CD1c-positive myeloid dendritic cell (primary cell): ENCODE results near the gene PANK4.

Experiments
- DNase-seq: peaks from one replicate; pipeline ENCODE4 v3.0.0-alpha.2; 2016; ENCODE audit errors: extremely low spot score

The PANK4 gene

DNA sequence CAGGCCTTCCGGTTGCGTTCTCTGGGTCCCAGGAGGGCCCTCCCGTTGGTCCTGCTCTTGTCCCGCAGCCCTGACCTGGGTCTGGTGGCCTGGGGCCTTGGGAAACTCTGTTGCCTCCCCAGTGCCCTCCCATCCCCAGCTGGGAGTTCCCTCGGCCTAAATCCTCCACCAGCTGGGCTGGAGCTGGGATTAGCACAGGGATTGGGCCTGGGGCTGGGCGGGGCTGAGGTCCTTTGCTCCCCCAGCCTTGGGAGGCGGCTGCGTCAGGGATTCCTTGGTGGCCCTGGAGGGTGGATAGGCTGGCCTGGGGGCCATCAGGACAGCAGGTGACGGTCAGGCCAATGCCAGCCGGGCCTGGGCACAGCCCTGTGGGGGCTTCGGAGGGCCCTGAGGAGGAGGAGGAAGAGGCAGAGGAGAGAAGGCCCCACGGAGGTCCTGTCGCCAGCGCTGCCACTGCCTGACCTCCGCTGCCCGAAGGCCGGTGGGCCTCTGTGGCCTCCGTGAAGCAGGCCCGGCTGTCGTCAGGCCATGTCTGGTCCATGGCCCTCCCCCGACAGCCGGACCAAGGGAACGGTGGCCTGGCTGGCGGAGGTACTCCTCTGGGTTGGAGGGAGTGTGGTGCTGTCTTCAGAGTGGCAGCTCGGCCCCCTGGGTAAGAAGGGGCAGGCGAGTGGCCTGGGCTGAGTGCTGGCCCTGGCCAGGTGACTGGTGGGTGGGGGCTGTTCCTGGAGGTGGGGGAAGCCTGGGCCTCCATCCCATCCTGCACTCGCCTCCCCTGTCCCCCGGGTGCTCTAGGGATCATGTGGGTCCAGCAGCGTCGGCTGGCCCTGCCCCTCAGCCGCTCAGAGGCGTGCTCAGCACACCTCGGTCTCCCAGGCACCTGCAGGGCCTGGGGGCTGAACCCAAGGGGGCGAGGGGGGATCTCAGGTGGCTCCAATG, 50.1 kb downstream of the PANK4 start, which contains the start of gene PLCH2:
TSS of gene PLCH2 (plus strand) at position 229 of the 939 bp plus-strand sequence. CDS start at position 529, 300 bp downstream.
- DNase-seq: no peak

DNA sequence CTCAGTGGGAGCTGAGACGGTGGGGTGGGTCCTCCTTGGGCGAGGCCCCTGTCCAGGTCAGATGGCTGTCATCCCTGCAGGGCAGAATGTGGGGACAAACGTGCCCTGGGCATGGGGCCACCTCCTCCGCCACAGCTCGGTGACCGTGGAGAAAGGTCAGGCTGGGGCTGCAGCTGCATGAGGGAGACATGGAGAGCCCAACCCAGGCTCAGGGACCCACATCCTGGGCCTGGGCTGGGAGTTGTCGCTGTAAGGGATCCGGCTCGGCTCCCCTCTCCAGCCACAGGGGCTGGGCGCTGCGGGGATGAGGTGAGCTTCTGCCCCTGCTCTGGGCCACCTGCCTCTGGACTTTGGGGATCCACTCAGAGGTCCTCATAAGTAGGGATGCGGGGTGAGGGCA, 50.8 kb downstream of the PANK4 start:
- no peak for DNase-seq

DNA sequence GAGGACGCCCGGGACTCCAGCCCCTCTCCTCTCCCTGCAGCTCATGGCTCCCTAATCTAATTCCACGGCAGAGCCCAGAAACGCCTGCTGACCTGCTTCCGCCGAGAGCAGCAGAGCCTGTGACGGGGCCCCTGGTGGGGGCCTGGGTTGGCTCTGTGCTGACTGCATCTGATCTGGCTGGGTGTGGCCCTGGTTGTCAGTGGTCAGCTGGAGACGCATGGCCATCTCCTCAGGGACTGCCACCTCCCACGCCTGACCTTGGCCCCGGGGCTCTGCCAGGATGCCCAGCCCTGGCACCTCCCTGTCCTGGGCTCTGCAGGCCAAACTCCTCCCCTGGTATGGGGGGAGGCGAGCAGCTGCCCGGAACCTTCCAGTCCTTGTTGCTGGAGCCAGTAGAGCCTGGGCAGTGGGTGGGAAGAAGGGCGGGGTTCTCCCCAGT, 51.4 kb downstream of the PANK4 start:
- DNase-seq: no peak

- DNase-seq: no peak
Measured at GRCh38 chr1:2474104-2474844, 52.1 kb downstream of the PANK4 start.

DNA sequence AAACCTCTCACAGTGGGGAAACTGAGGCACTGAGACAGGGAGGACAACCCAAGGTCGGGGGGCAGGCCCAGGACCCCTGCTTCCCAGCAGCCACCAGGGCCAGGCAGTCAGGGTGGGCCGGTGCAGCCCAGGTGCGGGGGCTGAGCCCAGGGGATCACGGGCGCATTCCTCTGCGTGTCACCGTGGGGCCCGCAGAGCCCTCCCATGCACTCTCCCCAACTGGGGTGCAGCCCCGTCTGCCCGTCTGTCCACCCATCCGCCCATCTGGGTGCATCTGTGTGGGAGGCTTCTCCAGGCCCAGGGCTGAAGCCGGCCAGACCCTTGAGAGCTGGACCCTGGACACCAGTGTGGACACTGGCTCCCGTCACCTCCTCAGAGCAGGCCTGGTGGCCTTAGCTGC, 53.2 kb downstream of the PANK4 start:
- DNase-seq: no peak

DNA sequence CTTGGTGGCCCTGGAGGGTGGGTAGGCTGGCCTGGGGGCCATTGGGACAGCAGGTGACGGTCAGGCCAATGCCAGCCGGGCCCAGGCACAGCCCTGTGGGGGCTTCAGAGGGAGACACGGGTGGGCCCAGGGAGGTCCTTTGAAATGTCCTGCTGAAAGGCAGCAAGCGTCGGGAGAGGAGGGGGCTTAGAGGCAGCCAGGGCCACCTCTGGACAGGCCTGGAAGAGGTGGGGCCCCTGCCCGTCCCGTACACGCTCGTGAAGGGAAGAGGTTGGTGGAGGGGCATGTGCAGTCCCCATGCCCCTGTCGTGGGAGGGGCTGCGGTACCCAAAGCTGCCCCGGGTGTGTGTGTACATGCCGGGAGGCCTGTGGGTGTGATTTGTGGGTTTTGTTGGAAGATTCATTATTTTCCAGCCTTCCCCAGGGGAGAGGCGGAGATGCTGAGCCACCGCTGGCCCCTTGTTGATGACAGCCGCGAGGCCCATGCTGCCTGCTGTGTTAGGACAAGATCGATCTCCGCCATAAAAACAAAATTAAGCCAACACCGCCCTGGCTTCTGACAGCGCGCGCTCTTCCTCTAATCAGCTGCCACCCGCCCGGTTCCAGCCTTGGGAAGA, 53.7 kb downstream of the PANK4 start:
- DNase-seq: no peak

GRCh38 chr1:2472109-2472508, 54.3 kb downstream of the PANK4 start:
- no peak for DNase-seq

- no peak for DNase-seq
Measured at GRCh38 chr1:2471587-2472001, 54.8 kb downstream of the PANK4 start.

GRCh38 chr1:2471159-2471471, 55.3 kb downstream of the PANK4 start:
- DNase-seq: no peak

- no peak for DNase-seq
Measured at GRCh38 chr1:2470290-2471158, 55.9 kb downstream of the PANK4 start.

GRCh38 chr1:2469103-2469940, 57.1 kb downstream of the PANK4 start:
- no peak for DNase-seq

DNA sequence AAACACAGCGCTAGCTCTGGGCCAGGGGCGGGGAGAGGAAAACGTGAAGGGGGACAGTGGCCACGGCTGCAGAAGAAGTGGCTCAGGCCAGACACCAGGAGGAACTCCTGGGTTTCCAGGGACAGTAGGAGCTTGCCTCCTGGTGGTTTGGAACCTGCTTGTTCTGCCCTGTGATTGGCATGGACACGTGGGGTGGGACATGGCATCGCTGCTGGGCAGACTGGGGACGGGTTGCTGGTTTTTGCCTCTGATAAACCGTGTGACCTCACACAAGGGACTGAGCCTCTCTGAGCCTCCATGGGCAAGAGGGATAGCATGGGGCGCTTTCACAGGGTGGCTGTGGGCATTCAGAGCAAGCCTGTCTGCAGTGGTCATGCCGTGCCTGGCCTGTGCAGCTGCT, 57.9 kb downstream of the PANK4 start:
- DNase-seq: no peak

GRCh38 chr1:2468041-2468472, 58.3 kb downstream of the PANK4 start:
- peak; percentile 4 for DNase-seq

DNA sequence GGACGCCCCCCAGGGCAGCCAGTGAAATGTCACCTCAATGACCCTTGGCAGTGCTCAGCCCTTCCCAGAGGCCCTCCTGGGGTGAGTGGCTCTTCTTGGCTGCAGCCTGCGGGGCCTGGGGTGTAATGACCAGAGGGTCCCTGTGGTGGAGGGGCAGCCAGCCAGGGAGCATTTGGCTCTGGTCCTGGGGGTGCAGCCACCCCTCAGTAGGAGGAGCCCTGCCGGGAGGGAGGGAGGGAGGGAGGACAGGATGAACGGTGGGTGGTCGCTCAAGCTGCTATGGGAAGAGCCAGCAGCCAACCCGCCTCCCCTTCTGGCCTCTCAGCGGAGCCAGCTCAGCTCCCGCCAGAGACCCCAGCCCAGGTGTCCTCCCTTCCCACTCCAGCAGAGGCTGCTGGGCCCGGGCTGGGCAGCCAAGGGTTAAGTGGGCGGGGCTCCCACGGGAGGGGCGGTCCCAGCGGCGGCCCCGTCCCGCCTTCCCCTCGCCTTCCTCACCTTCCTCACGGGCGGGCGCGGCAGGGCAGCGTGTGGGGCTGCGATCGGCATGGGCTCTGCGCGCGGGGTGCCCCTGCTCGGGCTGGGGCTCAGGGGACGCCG, 59.3 kb downstream of the PANK4 start:
- no peak for DNase-seq

- DNase-seq: no peak
Measured at GRCh38 chr1:2466270-2466665, 60.1 kb downstream of the PANK4 start.

DNA sequence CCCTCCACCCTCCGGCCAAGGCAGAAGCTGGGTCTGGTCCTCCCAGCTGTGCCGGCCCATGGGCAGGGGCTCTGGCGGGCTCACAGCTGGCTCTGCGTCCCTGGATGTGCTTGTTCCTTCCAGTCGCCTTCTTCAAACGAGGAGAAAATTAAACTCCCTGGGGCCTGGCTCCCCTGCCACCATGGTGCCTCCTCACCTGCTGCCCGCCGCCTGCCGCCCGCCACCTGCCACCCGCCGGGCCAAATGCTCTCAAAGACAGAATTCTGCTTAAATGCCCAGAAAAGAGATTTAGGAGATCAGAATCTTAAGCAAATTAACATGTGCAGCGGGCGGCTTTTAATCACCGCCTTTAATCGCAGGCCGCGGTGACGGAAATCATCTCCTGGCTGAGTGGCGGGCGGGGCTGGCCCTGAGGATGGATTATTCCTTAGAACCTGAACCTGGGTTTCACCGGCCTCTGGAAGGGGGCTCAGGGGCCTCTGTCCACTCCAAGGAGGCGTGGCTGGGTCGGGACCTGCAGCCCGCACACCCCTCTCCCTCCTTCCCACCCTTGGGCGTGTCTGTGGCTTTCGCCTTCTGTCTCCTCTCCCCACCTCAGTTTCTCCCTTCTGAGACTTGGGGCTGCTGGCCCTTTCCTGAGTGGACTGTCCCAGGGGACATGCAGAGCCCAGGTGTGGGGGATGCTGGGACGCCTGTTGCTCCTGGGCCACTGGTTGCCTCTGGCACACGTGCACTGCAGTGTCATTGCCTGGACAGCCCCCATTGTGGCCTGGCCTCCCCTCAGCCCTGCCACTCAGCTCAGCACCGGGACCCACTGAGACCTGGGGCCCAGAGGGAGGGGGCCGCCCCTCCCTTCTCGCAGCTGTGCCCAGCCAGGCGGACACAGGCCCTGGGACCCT, 60.8 kb downstream of the PANK4 start:
- DNase-seq: no peak

- no peak for DNase-seq
Measured at GRCh38 chr1:2463396-2463795, 63.0 kb downstream of the PANK4 start.

DNA sequence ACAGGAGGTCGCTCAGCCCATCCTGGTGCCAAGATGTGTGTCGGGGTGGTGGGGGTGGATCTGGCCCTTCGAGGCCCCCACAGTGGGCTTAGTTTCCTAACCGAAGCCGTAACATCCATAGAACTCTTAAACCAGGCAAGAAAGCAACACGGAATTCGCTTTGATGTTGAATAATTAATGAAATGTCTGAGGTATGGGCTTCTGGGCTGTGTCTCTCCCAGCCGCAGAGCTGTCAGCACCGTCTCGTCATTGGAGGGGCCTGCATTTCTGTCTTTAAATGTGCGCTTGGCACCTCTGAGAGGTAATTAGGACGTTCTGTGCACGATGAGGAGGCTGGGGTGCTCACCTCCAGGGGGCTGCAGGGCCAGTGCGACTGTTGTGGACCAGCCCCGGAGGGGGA, 63.6 kb downstream of the PANK4 start:
- DNase-seq: no peak
